Gastroesophageal sphincter (tissue), 4 donors: Measurements from ENCODE around the gene ELANE. TPM values are rescaled to one million over a fixed set of nuclear protein-coding genes. Genes with fewer than 3 reads are reported as not detected.

Experiments
- ATAC-seq: fragments of 150-250 bp; one replicate; pipeline ENCODE4 v1.9.1; 2016; ENCODE audit warnings: mild to moderate bottlenecking, moderate library complexity
- H3K27ac ChIP-seq, 4 donors: fragments of 200-600 bp; sonication (generic) in 3 of 4; 1 replicate in 3 of 4; 2 replicates in 1 of 4; pipeline ENCODE4 v1.5.1; 2016 to 2019
- H3K27me3 ChIP-seq: fragments of 200-600 bp; sonication (generic); one replicate; pipeline ENCODE4 v1.5.1; 2019
- H3K36me3 ChIP-seq, 2 donors: fragments of 200-600 bp; sonication (generic); one replicate each; pipeline ENCODE4 v1.5.1; 2019; ENCODE audit warnings: control low read depth in 1 of 2
- H3K4me1 ChIP-seq, 3 donors: fragments of 200-600 bp; sonication (generic); 1 replicate in 2 of 3; 2 replicates in 1 of 3; pipeline ENCODE4 v1.5.1; 2016 to 2019; ENCODE audit warnings: control low read depth in 2 of 3
- H3K4me3 ChIP-seq, 2 donors: fragments of 200-600 bp; sonication (generic); one replicate each; pipeline ENCODE4 v1.5.1; 2019; ENCODE audit warnings: mild to moderate bottlenecking in 1 of 2, moderate library complexity in 1 of 2
- H3K9me3 ChIP-seq, 3 donors: fragments of 200-600 bp; sonication (generic); one replicate each; pipeline ENCODE4 v1.5.1; 2017 to 2019; ENCODE audit warnings: control low read depth in 2 of 3
- CTCF ChIP-seq, 4 experiments: fragments of 200-600 bp in 2 of 4; fragments of 450-650 bp in 2 of 4; sonication (generic) in 1 of 4; IDR thresholded peaks; one replicate each; pipeline ENCODE4 v1.5.1; 2017 to 2019; ENCODE audit warnings: antibody characterized with exemption in 4 of 4, mild to moderate bottlenecking in 2 of 4, moderate library complexity in 2 of 4
- EP300 ChIP-seq: sonication (generic); formaldehyde crosslinking; IDR thresholded peaks from one replicate; pipeline ENCODE4 v1.6.1; 2017; ENCODE audit warnings: antibody characterized with exemption, mild to moderate bottlenecking
- POLR2A ChIP-seq, 2 donors: fragments of 450-650 bp; IDR thresholded peaks; one replicate each; pipeline ENCODE4 v1.6.1; 2017; ENCODE audit warnings: antibody characterized with exemption in 2 of 2, mild to moderate bottlenecking in 2 of 2, moderate library complexity in 1 of 2
- POLR2AphosphoS5 ChIP-seq: sonication (generic); formaldehyde crosslinking; IDR thresholded peaks from one replicate; pipeline ENCODE4 v1.6.1; 2017; ENCODE audit warnings: antibody characterized with exemption
- WGBS, 2 donors: methylation state at CpG; one replicate each; pipeline ENCODE4 v1.1.5; 2018; ENCODE audit warnings: low coverage in 1 of 2; 5-methylcytosine and 5-hydroxymethylcytosine counted together
- total RNA-seq, 4 donors: library from RNA; depleted of rRNA; stranded (reverse); fragments of >200 nt; gene quantifications; one replicate each; pipeline ENCODE4 v1.1.0, GENCODE V29; 2016

Gene ELANE
- total RNA-seq, 4 donors from 2014 or later, result 0.49 to 2.3 (median 1.7) TPM

- ATAC-seq, result peak; percentile 63
Observed at GRCh38 chr19:858868-859843, 7.1 kb downstream of the ELANE start, which contains the start of gene CFD. Gene CFD (plus strand): TSS chr19:859664. CDS start chr19:859690, 26 bp downstream.

GRCh38 chr19:861141-861755 is 9.1 kb downstream of the ELANE start:
- H3K4me3 ChIP-seq, result peak overlapping the region in 1 of 2 donors; percentile 51
- peaks cover 0 to 55% (median 7%) of the 10 kb centered on the region in 3 donors for H3K4me1 ChIP-seq

More at GRCh38 chr19:858868-859843, 7.1 kb downstream of the ELANE start, which contains the start of gene CFD:
- Histone ChIP-seq H3K4me3 (peak within 1 kb of the TSS; percentile 10 to 51), H3K4me1 (peaks cover 0 to 54% (median 7%) of the 10 kb centered on the region in 3 donors), H3K27ac (peak within 1 kb of the TSS in 3 of 4 donors; percentile 62 to 76 (median 68)), H3K27me3 (peaks cover 82% of the 10 kb centered on the region), H3K36me3 (no peaks in the 10 kb centered on the region), H3K9me3 (no peaks in the 10 kb centered on the region)
- peak; percentile 37 for TF ChIP-seq POLR2AphosphoS5
- TF ChIP-seq CTCF (IDR thresholded peaks at IDR 0.05), result no peak
- peak; percentile 79 to 87 for TF ChIP-seq POLR2A (IDR thresholded peaks at IDR 0.05)
- TF ChIP-seq EP300, result no peak
- WGBS, 2 donors, result 0 to 20% methylated on average over 1 of the region's 24 CpGs

DNA sequence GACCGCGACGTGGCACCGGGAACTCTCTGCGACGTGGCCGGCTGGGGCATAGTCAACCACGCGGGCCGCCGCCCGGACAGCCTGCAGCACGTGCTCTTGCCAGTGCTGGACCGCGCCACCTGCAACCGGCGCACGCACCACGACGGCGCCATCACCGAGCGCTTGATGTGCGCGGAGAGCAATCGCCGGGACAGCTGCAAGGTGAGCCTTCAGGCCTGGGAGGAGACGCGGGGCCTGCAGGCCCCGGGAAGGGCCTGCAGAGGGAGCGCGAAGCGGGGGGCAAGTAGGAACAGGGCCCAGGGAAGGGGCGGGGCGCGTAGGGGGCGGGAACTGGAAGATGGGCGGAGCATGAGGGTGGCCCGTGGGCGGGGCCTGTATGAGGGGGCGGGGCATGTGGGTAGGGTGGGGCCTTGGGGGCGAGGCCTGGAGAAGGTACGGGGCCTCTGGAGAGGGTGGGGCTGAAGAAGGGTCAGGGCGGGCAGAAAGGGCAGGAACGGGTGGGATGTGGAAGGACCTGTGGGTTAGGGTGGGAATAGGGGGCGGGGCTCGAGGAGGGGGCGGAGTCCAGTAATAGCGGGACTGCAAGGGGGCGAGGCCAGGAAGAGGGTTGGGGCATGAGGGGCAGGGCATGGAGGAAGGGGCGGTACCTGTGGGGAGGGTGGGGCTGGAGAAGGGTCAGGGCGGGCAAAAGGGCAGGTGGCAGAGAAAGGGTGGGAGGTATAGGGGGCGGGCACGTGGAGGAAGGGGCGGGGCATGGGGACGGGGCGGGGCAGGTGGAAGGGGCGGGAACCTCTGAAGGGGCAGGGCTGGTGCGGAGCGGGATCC is 9.9 kb downstream of the ELANE start:
- H3K36me3 ChIP-seq, result no peaks in the 10 kb centered on the region
- peaks cover 0 to 55% (median 7%) of the 10 kb centered on the region in 3 donors for H3K4me1 ChIP-seq
- ATAC-seq, result no peak
- peaks cover 62% of the 10 kb centered on the region for H3K27me3 ChIP-seq
- H3K9me3 ChIP-seq, result no peaks in the 10 kb centered on the region
- peak overlapping the region in 1 of 4 donors; percentile 45 for H3K27ac ChIP-seq
- WGBS, 2 donors, result 0% methylated on average over 5 of the region's 60 CpGs; no CpG with 5 or more reads in 1 of the 2 donors
- peak overlapping the region in 1 of 2 donors; percentile 51 for H3K4me3 ChIP-seq
- no peak for TF ChIP-seq POLR2AphosphoS5

More at GRCh38 chr19:861141-861755, 9.1 kb downstream of the ELANE start:
- WGBS, 2 donors, result no CpG with 5 or more reads among the region's 35 CpGs
- peaks cover 64% of the 10 kb centered on the region for H3K27me3 ChIP-seq
- TF ChIP-seq CTCF (IDR thresholded peaks at IDR 0.05) (no peak), POLR2A (IDR thresholded peaks at IDR 0.05) (no peak), POLR2AphosphoS5 (no peak), EP300 (no peak)
- H3K27ac ChIP-seq, result peak overlapping the region in 1 of 4 donors; percentile 76
- no peaks in the 10 kb centered on the region for H3K36me3 ChIP-seq
- H3K9me3 ChIP-seq, result no peaks in the 10 kb centered on the region
- no peak for ATAC-seq

GRCh38 chr19:862581-863314 is 10.6 kb downstream of the ELANE start:
- Histone ChIP-seq H3K4me3 (peak overlapping the region in 1 of 2 donors; percentile 51), H3K27me3 (peaks cover 55% of the 10 kb centered on the region), H3K4me1 (peaks cover 0 to 55% (median 7%) of the 10 kb centered on the region in 3 donors), H3K36me3 (peaks cover 0 to 5% of the 10 kb centered on the region in 2 donors), H3K27ac (peak overlapping the region in 1 of 4 donors; percentile 45), H3K9me3 (no peaks in the 10 kb centered on the region)
- ATAC-seq, result no peak
- WGBS, 2 donors, result 16 to 45% methylated on average over 4 to 23 of the region's 48 CpGs
- TF ChIP-seq EP300 (no peak), POLR2AphosphoS5 (no peak), POLR2A (IDR thresholded peaks at IDR 0.05) (no peak), CTCF (IDR thresholded peaks at IDR 0.05) (no peak)
